ENCODE measurements around the gene FILIP1L. TPM values are rescaled to one million over a fixed set of nuclear protein-coding genes. Genes with fewer than 3 reads are reported as not detected.
"Not testable (repeated sequence)": the region's sequence is repeated elsewhere in the genome, so short reads cannot be mapped to it uniquely, and the experiment has no call there.

FILIP1L gene
- total RNA-seq, 2 donors from 2014 or later = 270 to 279 TPM

DNA sequence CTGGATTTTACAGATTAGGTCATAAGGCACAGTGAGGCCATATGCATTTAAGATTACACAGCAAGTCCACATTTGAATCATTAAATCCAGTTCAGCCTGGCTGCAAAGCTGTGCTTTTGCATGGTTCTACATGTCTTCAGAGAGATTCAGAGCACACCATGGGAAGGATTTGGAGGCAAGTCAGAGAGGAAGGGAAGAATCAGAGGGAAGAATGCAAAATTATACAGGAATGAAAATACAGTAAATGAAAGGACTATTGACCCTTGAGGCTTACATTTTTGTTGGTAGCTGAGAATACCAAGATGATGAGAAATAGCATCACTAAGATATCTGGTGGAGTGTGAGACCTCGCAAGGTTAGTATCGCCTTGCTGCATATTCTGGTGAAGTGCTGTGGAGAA lies 13.9 kb downstream of the FILIP1L start:
- Histone ChIP-seq H3K4me3 (no peak overlapping the region), H3K4me1 (ENCODE audit: control insufficient read depth in 1 of 2, low read depth in 2 of 2) (peaks cover 21 to 69% of the 10 kb centered on the region in 2 donors)
- ATAC-seq (ENCODE audit: insufficient number of reproducible peaks, low FRiP score, low read depth) = no peak

DNA sequence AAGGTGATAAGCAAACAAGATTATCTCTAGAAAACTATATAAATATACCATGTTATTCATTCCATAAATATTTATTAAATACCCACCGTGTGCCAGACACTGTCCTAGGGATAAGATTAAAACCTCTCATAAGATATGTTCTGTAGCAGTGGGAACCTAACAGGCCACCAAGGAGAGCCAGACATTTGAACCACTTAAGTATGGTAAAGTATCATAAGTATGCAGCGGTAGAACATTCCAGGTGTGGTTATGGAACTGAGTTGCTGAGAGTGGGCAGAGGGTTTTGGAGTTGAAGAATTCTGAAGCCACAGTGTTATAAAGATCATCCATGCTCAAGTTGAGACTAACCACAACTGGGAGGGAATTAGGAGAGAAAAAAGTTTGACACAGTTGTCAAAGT lies 14.7 kb downstream of the FILIP1L start:
- ATAC-seq (ENCODE audit: insufficient number of reproducible peaks, low FRiP score, low read depth) (no peak), DNase-seq (ENCODE audit: low spot score) (no peak)
- Histone ChIP-seq H3K27me3 (replicated peaks; ENCODE audit: insufficient read depth) (no peaks in the 10 kb centered on the region), H3K4me1 (ENCODE audit: control insufficient read depth in 1 of 2, low read depth in 2 of 2) (peaks cover 17 to 62% of the 10 kb centered on the region in 2 donors), H3K27ac (peak overlapping the region; percentile 46 to 80), H3K4me3 (no peak overlapping the region), H3K36me3 (no peaks in the 10 kb centered on the region), H3K9me3 (no peaks in the 10 kb centered on the region)
- TF ChIP-seq, protein P1, sequence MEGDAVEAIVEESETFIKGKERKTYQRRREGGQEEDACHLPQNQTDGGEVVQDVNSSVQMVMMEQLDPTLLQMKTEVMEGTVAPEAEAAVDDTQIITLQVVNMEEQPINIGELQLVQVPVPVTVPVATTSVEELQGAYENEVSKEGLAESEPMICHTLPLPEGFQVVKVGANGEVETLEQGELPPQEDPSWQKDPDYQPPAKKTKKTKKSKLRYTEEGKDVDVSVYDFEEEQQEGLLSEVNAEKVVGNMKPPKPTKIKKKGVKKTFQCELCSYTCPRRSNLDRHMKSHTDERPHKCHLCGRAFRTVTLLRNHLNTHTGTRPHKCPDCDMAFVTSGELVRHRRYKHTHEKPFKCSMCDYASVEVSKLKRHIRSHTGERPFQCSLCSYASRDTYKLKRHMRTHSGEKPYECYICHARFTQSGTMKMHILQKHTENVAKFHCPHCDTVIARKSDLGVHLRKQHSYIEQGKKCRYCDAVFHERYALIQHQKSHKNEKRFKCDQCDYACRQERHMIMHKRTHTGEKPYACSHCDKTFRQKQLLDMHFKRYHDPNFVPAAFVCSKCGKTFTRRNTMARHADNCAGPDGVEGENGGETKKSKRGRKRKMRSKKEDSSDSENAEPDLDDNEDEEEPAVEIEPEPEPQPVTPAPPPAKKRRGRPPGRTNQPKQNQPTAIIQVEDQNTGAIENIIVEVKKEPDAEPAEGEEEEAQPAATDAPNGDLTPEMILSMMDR (IDR thresholded peaks at IDR 0.05) = no peak

More for the DNA sequence above, 13.9 kb downstream of the FILIP1L start:
- Histone ChIP-seq H3K27ac (peak overlapping the region; percentile 46 to 80), H3K36me3 (no peaks in the 10 kb centered on the region), H3K9me3 (no peaks in the 10 kb centered on the region), H3K27me3 (replicated peaks; ENCODE audit: insufficient read depth) (no peaks in the 10 kb centered on the region)
- TF ChIP-seq, protein P1 (IDR thresholded peaks at IDR 0.05) = no peak
- DNase-seq (ENCODE audit: low spot score) = no peak

DNA sequence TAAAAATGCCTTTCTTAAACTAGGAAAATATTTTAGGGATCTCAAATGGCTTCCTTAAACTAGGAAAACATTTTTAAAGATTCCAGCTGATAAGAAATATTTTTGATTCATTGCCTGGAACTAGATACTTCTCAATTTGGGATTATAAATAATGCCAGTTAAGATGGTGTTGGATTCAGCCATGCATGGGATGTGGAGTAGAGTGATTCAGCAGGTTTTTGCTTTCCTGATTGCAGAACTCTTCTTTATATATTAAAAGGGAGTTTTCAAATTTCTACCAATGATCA lies 15.6 kb downstream of the FILIP1L start:
- H3K4me1 ChIP-seq (ENCODE audit: control insufficient read depth in 1 of 2, low read depth in 2 of 2) = peaks cover 17 to 53% of the 10 kb centered on the region in 2 donors
- no peaks in the 10 kb centered on the region for H3K27me3 ChIP-seq (replicated peaks; ENCODE audit: insufficient read depth)
- H3K36me3 ChIP-seq = no peaks in the 10 kb centered on the region
- H3K27ac ChIP-seq = peak overlapping the region; percentile 46 to 80
- no peaks in the 10 kb centered on the region for H3K9me3 ChIP-seq
- no peak for DNase-seq (ENCODE audit: low spot score)
- TF ChIP-seq, protein P1 (IDR thresholded peaks at IDR 0.05) = no peak
- ATAC-seq (ENCODE audit: insufficient number of reproducible peaks, low FRiP score, low read depth) = no peak
- H3K4me3 ChIP-seq = no peak overlapping the region

DNA sequence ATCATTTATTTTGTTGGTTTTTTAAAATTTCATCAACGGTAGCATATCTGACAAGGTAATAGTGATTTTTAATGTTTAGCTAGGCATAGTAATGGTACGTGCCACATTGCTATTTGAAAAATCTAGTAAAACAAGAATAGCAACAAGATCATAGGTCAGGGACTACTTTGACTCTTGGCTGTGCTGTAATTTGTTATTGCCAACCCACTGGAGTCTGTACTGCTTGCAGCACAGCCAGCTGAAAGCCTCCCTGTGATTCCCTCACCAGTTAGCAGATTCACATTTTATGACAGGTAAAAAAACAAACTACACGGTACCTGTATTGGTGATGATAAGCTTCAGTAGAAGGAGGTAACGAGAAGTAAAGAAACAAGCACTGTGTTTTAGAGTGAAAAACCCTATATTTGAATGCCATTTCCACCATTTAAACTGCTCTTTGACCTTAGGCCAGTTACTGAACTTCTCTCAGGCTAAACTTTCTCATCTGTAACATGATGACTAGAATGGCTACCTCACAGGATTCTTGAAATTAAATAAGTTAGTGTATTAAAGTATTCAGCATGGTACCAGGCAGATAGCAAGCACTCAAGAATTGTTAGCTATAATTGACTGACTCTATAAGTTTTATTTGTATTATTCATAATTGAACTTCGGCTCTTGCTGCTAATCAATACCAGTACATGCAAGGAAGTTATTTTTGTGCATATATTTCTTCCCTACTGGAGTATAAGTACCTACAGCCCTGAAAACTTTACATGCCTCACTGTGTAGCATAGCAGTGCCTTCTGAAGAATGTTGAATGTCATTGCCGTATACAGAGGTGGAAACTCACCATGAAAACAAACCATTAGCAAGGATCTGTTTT lies 16.1 kb downstream of the FILIP1L start:
- H3K27ac ChIP-seq = peak overlapping the region; percentile 54 to 80
- ATAC-seq (ENCODE audit: insufficient number of reproducible peaks, low FRiP score, low read depth) (no peak), DNase-seq (ENCODE audit: low spot score) (no peak)
- no peaks in the 10 kb centered on the region for H3K27me3 ChIP-seq (replicated peaks; ENCODE audit: insufficient read depth)
- no peaks in the 10 kb centered on the region for H3K36me3 ChIP-seq
- no peaks in the 10 kb centered on the region for H3K9me3 ChIP-seq
- H3K4me3 ChIP-seq = no peak overlapping the region
- TF ChIP-seq, protein P1 (IDR thresholded peaks at IDR 0.05) = no peak
- H3K4me1 ChIP-seq (ENCODE audit: control insufficient read depth in 1 of 2, low read depth in 2 of 2) = peaks cover 17 to 48% of the 10 kb centered on the region in 2 donors

DNA sequence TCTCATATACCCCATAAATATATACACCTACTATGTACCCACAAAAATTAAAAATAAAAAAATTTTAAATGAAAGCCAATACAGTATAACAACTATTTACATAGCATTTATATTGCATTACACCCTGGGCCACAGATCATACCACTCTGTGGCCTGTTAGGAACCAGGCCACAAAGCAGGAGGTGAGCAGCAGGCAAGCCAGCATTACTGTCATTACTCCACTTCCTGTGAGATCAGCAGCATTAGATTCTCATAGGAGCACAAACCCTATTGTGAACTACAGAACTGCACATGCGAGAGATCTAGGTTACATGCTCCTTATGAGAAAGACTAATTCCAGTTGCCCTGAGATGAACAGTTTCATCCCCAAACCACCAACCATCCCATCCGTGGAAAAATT lies 17.4 kb downstream of the FILIP1L start:
- Histone ChIP-seq H3K36me3 (no peaks in the 10 kb centered on the region), H3K4me3 (no peak overlapping the region), H3K27ac (peak overlapping the region; percentile 54 to 80), H3K9me3 (no peaks in the 10 kb centered on the region), H3K4me1 (ENCODE audit: control insufficient read depth in 1 of 2, low read depth in 2 of 2) (peaks cover 17 to 39% of the 10 kb centered on the region in 2 donors), H3K27me3 (replicated peaks; ENCODE audit: insufficient read depth) (no peaks in the 10 kb centered on the region)
- DNase-seq (ENCODE audit: low spot score) = no peak
- ATAC-seq (ENCODE audit: insufficient number of reproducible peaks, low FRiP score, low read depth) = no peak
- TF ChIP-seq, protein P1 (IDR thresholded peaks at IDR 0.05) = no peak

DNA sequence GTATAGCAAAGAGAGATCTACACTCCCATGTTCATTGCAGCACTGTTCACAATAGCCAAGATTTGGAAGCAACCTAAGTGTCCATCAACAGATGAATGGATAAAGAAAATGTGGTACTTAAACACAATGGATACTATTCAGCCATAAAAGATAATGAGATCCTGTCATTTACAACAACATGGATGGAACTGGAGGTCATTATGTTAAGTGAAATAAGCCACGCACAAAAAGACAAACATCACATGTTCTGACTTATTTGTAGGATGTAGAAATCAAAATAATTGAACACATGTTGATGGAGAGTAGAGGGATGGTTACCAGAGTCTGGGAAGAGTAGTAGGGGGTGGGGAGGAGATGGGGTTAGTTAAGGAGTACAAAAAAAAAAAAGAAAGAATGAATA lies 18.0 kb downstream of the FILIP1L start:
- not testable (repeated sequence) for DNase-seq (ENCODE audit: low spot score); H3K4me3 ChIP-seq; H3K27me3 ChIP-seq (replicated peaks; ENCODE audit: insufficient read depth); H3K36me3 ChIP-seq; ATAC-seq (ENCODE audit: insufficient number of reproducible peaks, low FRiP score, low read depth); H3K9me3 ChIP-seq
- peaks cover 17 to 39% of the 10 kb centered on the region in 2 donors for H3K4me1 ChIP-seq (ENCODE audit: control insufficient read depth in 1 of 2, low read depth in 2 of 2)
- H3K27ac ChIP-seq = peak overlapping the region; percentile 54 to 80
